ENCODE results near the gene SPG7. TPM values are rescaled to one million over a fixed set of nuclear protein-coding genes. Genes with fewer than 3 reads are reported as not detected.
A peak's percentile ranks its signal among the peaks of the same experiment; 100 is the strongest.

Gene SPG7
- total and polyA plus RNA-seq, 9 of the 15 experiments (the other 6 are each of a cell fraction or from before 2014, with no cell fraction given), result 5.8 to 89.1 (median 49.4) TPM

DNA sequence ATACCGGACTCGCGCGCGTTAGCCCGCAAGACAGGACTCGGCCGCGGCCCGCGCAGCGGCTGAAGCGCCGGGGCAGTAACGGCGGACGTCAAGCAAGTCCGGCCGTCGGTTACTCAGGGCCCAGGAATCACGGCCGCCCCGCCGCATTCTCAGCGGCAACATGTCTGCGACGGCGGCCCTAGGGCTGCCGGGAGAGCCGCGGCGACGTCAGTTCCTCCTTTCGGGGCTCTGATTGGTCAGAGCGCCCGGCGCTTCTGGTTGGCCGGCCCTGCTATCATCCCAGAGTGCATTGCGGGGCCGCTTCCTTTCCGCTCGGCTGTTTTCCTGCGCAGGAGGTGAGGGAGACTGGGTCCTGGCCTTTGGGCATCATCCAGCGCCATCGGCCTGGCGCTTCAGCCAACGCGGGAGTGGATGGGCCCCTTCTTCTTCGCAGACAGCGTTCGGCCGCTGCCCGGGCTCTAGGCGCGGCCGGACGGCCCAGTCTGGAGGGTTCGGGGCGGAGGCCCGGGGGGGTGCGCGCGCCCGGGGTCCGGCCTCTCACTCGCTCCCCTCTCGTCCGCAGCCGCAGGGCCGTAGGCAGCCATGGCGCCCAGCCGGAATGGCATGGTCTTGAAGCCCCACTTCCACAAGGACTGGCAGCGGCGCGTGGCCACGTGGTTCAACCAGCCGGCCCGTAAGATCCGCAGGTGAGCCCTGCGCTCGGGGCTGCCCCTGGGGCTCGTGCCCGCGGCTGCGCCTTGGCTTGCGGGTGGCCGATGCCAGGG lies 52.4 kb downstream of the SPG7 start, which contains the start of gene RPL13 (continued):
- TF ChIP-seq ETV5 (CRISPR knock-in tag; IDR thresholded peaks at IDR 0.05; ENCODE audit: low read depth), result peak; percentile 12; the same call in 1 of the 2 replicates
- TF ChIP-seq ILK (tag; IDR thresholded peaks at IDR 0.05; ENCODE audit: borderline replicate concordance, low read depth), result no peak
- TF ChIP-seq MED1 (CRISPR knock-in tag; IDR thresholded peaks at IDR 0.05; ENCODE audit: borderline replicate concordance), result no peak
- TF ChIP-seq CBX2 (IDR thresholded peaks at IDR 0.05; ENCODE audit: insufficient read depth, low read length, poor library complexity, severe bottlenecking), result no peak
- no peak for TF ChIP-seq HDAC2 (IDR thresholded peaks at IDR 0.05)
- TF ChIP-seq, protein P1, sequence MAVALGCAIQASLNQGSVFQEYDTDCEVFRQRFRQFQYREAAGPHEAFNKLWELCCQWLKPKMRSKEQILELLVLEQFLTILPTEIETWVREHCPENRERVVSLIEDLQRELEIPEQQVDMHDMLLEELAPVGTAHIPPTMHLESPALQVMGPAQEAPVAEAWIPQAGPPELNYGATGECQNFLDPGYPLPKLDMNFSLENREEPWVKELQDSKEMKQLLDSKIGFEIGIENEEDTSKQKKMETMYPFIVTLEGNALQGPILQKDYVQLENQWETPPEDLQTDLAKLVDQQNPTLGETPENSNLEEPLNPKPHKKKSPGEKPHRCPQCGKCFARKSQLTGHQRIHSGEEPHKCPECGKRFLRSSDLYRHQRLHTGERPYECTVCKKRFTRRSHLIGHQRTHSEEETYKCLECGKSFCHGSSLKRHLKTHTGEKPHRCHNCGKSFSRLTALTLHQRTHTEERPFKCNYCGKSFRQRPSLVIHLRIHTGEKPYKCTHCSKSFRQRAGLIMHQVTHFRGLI (CRISPR knock-in tag; IDR thresholded peaks at IDR 0.05), result no peak
- TF ChIP-seq ZNF239 (CRISPR knock-in tag; IDR thresholded peaks at IDR 0.05), result no peak
- TF ChIP-seq, protein P2, sequence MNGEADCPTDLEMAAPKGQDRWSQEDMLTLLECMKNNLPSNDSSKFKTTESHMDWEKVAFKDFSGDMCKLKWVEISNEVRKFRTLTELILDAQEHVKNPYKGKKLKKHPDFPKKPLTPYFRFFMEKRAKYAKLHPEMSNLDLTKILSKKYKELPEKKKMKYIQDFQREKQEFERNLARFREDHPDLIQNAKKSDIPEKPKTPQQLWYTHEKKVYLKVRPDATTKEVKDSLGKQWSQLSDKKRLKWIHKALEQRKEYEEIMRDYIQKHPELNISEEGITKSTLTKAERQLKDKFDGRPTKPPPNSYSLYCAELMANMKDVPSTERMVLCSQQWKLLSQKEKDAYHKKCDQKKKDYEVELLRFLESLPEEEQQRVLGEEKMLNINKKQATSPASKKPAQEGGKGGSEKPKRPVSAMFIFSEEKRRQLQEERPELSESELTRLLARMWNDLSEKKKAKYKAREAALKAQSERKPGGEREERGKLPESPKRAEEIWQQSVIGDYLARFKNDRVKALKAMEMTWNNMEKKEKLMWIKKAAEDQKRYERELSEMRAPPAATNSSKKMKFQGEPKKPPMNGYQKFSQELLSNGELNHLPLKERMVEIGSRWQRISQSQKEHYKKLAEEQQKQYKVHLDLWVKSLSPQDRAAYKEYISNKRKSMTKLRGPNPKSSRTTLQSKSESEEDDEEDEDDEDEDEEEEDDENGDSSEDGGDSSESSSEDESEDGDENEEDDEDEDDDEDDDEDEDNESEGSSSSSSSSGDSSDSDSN (IDR thresholded peaks at IDR 0.05; ENCODE audit: borderline replicate concordance in 1 of 2, low read depth in 2 of 2, low read length in 2 of 2), result no peak
- TF ChIP-seq ZNF316 (IDR thresholded peaks at IDR 0.05), result no peak
- TF ChIP-seq FOXA3 (CRISPR knock-in tag; conservative IDR thresholded peaks at IDR 0.05 in 1 of 2, IDR thresholded peaks at IDR 0.05 in 1 of 2), result no peak; a peak in 1 of 4 replicates
- TF ChIP-seq ETV1 (tag; conservative IDR thresholded peaks at IDR 0.05; ENCODE audit: low read depth), result peak; percentile 81
- TF ChIP-seq GABPB1 (CRISPR knock-in tag; IDR thresholded peaks at IDR 0.05), result peak; percentile 84
- TF ChIP-seq, protein P3, sequence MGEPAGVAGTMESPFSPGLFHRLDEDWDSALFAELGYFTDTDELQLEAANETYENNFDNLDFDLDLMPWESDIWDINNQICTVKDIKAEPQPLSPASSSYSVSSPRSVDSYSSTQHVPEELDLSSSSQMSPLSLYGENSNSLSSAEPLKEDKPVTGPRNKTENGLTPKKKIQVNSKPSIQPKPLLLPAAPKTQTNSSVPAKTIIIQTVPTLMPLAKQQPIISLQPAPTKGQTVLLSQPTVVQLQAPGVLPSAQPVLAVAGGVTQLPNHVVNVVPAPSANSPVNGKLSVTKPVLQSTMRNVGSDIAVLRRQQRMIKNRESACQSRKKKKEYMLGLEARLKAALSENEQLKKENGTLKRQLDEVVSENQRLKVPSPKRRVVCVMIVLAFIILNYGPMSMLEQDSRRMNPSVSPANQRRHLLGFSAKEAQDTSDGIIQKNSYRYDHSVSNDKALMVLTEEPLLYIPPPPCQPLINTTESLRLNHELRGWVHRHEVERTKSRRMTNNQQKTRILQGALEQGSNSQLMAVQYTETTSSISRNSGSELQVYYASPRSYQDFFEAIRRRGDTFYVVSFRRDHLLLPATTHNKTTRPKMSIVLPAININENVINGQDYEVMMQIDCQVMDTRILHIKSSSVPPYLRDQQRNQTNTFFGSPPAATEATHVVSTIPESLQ (CRISPR knock-in tag; IDR thresholded peaks at IDR 0.05), result peak; percentile 65; the same call in 1 of the 2 replicates
- TF ChIP-seq HIVEP1 (CRISPR knock-in tag; IDR thresholded peaks at IDR 0.05), result no peak
- no peak; the same call in 1 of the 2 replicates for TF ChIP-seq LCOR (CRISPR knock-in tag; IDR thresholded peaks at IDR 0.05)
- TF ChIP-seq POLR2B (IDR thresholded peaks at IDR 0.05; ENCODE audit: low read depth, partially characterized antibody), result peak; percentile 99
- TF ChIP-seq ZNF3 (CRISPR knock-in tag; IDR thresholded peaks at IDR 0.05), result no peak
- TF ChIP-seq, protein P4, sequence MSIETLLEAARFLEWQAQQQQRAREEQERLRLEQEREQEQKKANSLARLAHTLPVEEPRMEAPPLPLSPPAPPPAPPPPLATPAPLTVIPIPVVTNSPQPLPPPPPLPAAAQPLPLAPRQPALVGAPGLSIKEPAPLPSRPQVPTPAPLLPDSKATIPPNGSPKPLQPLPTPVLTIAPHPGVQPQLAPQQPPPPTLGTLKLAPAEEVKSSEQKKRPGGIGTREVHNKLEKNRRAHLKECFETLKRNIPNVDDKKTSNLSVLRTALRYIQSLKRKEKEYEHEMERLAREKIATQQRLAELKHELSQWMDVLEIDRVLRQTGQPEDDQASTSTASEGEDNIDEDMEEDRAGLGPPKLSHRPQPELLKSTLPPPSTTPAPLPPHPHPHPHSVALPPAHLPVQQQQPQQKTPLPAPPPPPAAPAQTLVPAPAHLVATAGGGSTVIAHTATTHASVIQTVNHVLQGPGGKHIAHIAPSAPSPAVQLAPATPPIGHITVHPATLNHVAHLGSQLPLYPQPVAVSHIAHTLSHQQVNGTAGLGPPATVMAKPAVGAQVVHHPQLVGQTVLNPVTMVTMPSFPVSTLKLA (conservative IDR thresholded peaks at IDR 0.05), result peak; percentile 77 to 90
- no peak for TF ChIP-seq ZNF444 (CRISPR knock-in tag; IDR thresholded peaks at IDR 0.05)
- no peak for TF ChIP-seq CBX8 (IDR thresholded peaks at IDR 0.05; ENCODE audit: borderline replicate concordance, extremely low read depth, low read depth, low read length, poor library complexity, severe bottlenecking)
